ENCODE results near the gene ZFAND3. TPM values are rescaled to one million over a fixed set of nuclear protein-coding genes. Genes with fewer than 3 reads are reported as not detected.
A peak's percentile ranks its signal among the peaks of the same experiment; 100 is the strongest.

ZFAND3 gene
- total RNA-seq, 1 donor from 2014 or later = 16.5 TPM

GRCh38 chr6:37827603-37828265, 8.2 kb downstream of the ZFAND3 start:
- no peak for DNase-seq (ENCODE audit: low read depth in 2 of 2)

- DNase-seq (ENCODE audit: low read depth in 2 of 2) = no peak
Measured at GRCh38 chr6:37830225-37830624, 10.7 kb downstream of the ZFAND3 start.

- no peak for DNase-seq (ENCODE audit: low read depth in 2 of 2)
Measured at GRCh38 chr6:37831457-37831856, 11.9 kb downstream of the ZFAND3 start.

- DNase-seq (ENCODE audit: low read depth in 2 of 2) = no peak
Measured at GRCh38 chr6:37835923-37836322, 16.4 kb downstream of the ZFAND3 start.

- no peak for DNase-seq (ENCODE audit: low read depth in 2 of 2)
Measured at GRCh38 chr6:37838219-37838921, 18.8 kb downstream of the ZFAND3 start.

- no peak for DNase-seq (ENCODE audit: low read depth in 2 of 2)
Measured at GRCh38 chr6:37840143-37840939, 20.8 kb downstream of the ZFAND3 start.

- no peak for DNase-seq (ENCODE audit: low read depth in 2 of 2)
Measured at GRCh38 chr6:37840940-37841300, 21.4 kb downstream of the ZFAND3 start.

- no peak for DNase-seq (ENCODE audit: low read depth in 2 of 2)
Measured at GRCh38 chr6:37845026-37845911, 25.7 kb downstream of the ZFAND3 start.

- DNase-seq (ENCODE audit: low read depth in 2 of 2) = no peak
Measured at GRCh38 chr6:37845930-37846329, 26.4 kb downstream of the ZFAND3 start.

GRCh38 chr6:37847704-37848103, 28.2 kb downstream of the ZFAND3 start:
- DNase-seq (ENCODE audit: low read depth in 2 of 2) = no peak

- no peak for DNase-seq (ENCODE audit: low read depth in 2 of 2)
Measured at GRCh38 chr6:37848371-37848770, 28.8 kb downstream of the ZFAND3 start.

- DNase-seq (ENCODE audit: low read depth in 2 of 2) = no peak
Measured at GRCh38 chr6:37850260-37850659, 30.7 kb downstream of the ZFAND3 start.

- no peak for DNase-seq (ENCODE audit: low read depth in 2 of 2)
Measured at GRCh38 chr6:37850728-37851285, 31.3 kb downstream of the ZFAND3 start.

GRCh38 chr6:37851997-37852524, 32.5 kb downstream of the ZFAND3 start:
- DNase-seq (ENCODE audit: low read depth in 2 of 2) = no peak

GRCh38 chr6:37856285-37856684, 36.8 kb downstream of the ZFAND3 start:
- DNase-seq (ENCODE audit: low read depth in 2 of 2) = no peak

GRCh38 chr6:37858363-37858762, 38.8 kb downstream of the ZFAND3 start:
- peak in 1 of 2 donors; percentile 66 for DNase-seq (ENCODE audit: low read depth in 2 of 2)

- DNase-seq (ENCODE audit: low read depth in 2 of 2) = peak; percentile 55 to 72
Measured at GRCh38 chr6:37860226-37860839, 40.8 kb downstream of the ZFAND3 start.

GRCh38 chr6:37861452-37861851, 41.9 kb downstream of the ZFAND3 start:
- no peak for DNase-seq (ENCODE audit: low read depth in 2 of 2)

- DNase-seq (ENCODE audit: low read depth in 2 of 2) = no peak
Measured at GRCh38 chr6:37862430-37862829, 42.9 kb downstream of the ZFAND3 start.

- DNase-seq (ENCODE audit: low read depth in 2 of 2) = no peak
Measured at GRCh38 chr6:37862992-37863391, 43.5 kb downstream of the ZFAND3 start.

All from lung microvascular endothelial cell (primary cell).